ENCODE results near the gene TLE7. TPM values are rescaled to one million over a fixed set of nuclear protein-coding genes. Genes with fewer than 3 reads are reported as not detected.

Gene TLE7
- total RNA-seq, 2 donors from 2014 or later = 0.22 to 0.24 TPM

GRCh38 chr16:71489122-71489521 is 47.3 kb upstream of the TLE7 start, which contains the start of gene ZNF19:
ZNF19 (minus strand) TSS chr16:71489324; CDS start chr16:71482114, 7,210 bp downstream.
- no peaks in the 10 kb centered on the region for H3K9me3 Mint-ChIP-seq
- DNase-seq = no peak
- Histone ChIP-seq H3K9ac (ENCODE audit: extremely low read depth, low read length, poor library complexity, severe bottlenecking) (no peak within 1 kb of the TSS), H3K4me1 (ENCODE audit: control insufficient read depth, insufficient read depth, low read length) (no peaks in the 10 kb centered on the region), H3K27ac (ENCODE audit: low read depth, low read length) (no peak within 1 kb of the TSS), H3K4me3 (ENCODE audit: low read length) (no peak within 1 kb of the TSS), H3K36me3 (ENCODE audit: control insufficient read depth, insufficient read depth, low read length) (no peaks in the 10 kb centered on the region), H3K9me3 (ENCODE audit: control insufficient read depth, low read length) (no peaks in the 10 kb centered on the region), H3K27me3 (ENCODE audit: control insufficient read depth, insufficient read depth, low read length, poor library complexity, severe bottlenecking) (peaks cover 28% of the 10 kb centered on the region)
- WGBS, 2 experiments (ENCODE audit: insufficient coverage in 1 of 2, insufficient read length in 1 of 2) = 96 to 99% methylated on average over 17 to 22 of the region's 22 CpGs
- H3K4me1 Mint-ChIP-seq = peaks cover 4% of the 10 kb centered on the region
- no peak within 1 kb of the TSS for H3K27ac Mint-ChIP-seq
- H3K27me3 Mint-ChIP-seq (ENCODE audit: insufficient read depth) = peaks cover 33% of the 10 kb centered on the region
- H3K4me3 Mint-ChIP-seq = no peak within 1 kb of the TSS
- TF ChIP-seq CTCF (conservative IDR thresholded peaks at IDR 0.05) = no peak
- no peaks in the 10 kb centered on the region for H3K36me3 Mint-ChIP-seq (ENCODE audit: low read depth)

DNA sequence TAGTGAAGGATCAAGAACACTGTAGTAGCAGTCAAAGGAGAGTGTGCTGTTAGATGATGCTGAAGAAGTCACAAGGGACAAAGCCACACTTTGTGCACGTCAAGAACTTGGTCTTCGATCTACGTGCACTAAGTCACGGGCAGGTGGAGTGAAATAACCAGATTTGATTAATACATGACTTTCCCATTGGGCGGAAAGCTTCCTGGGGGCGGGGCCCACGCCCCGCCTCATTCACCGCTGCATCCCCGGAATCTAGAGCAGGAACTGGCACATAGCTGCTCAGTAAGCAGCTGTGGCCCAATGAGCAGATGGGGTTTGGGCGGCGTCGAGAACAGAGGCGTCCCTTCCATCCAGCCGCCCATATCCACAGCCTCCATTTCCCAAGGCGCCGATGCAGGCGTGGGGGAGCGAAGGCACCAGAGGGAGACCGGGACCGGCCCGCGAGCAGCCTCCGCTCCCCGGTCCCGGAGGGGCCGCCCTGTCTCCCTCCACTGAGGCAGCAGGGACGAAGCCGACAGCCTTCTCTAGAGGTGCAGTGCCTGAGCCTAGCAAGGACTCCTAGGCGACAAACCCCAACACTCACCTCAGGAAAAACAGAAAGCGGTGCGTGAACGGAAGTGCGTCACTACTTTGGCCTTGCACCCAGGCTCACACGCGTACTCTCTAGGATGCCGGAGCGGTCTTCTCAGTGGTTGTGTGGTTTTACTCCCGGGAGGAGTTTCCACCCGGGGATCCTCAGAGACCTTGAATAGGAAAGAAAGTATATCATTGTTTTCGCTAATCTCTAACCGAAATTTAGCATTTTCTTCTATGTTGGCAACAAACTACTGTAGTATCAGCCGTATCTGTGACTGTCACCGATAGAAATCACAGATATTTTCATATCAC is 42.4 kb upstream of the TLE7 start:
- no peaks in the 10 kb centered on the region for H3K9me3 Mint-ChIP-seq
- Histone ChIP-seq H3K9ac (ENCODE audit: extremely low read depth, low read length, poor library complexity, severe bottlenecking) (peak overlapping the region; percentile 76), H3K36me3 (ENCODE audit: control insufficient read depth, insufficient read depth, low read length) (no peaks in the 10 kb centered on the region), H3K27ac (ENCODE audit: low read depth, low read length) (peak overlapping the region; percentile 95), H3K9me3 (ENCODE audit: control insufficient read depth, low read length) (no peaks in the 10 kb centered on the region), H3K27me3 (ENCODE audit: control insufficient read depth, insufficient read depth, low read length, poor library complexity, severe bottlenecking) (peaks cover 15% of the 10 kb centered on the region), H3K4me1 (ENCODE audit: control insufficient read depth, insufficient read depth, low read length) (no peaks in the 10 kb centered on the region), H3K4me3 (ENCODE audit: low read length) (peak overlapping the region; percentile 93)
- H3K4me1 Mint-ChIP-seq = peaks cover 10% of the 10 kb centered on the region
- DNase-seq = peak; percentile 90
- H3K27me3 Mint-ChIP-seq (ENCODE audit: insufficient read depth) = peaks cover 19% of the 10 kb centered on the region
- no peak for TF ChIP-seq CTCF (conservative IDR thresholded peaks at IDR 0.05)
- H3K27ac Mint-ChIP-seq = peak overlapping the region; percentile 27
- peak overlapping the region; percentile 73 for H3K4me3 Mint-ChIP-seq
- WGBS, 2 experiments (ENCODE audit: insufficient coverage in 1 of 2, insufficient read length in 1 of 2) = 1 to 3% methylated on average over 21 to 44 of the region's 44 CpGs
- H3K36me3 Mint-ChIP-seq (ENCODE audit: low read depth) = no peaks in the 10 kb centered on the region

- H3K27me3 ChIP-seq (ENCODE audit: control insufficient read depth, insufficient read depth, low read length, poor library complexity, severe bottlenecking) = peaks cover 5% of the 10 kb centered on the region
- no peak overlapping the region for H3K4me3 Mint-ChIP-seq
- no peak overlapping the region for H3K9ac ChIP-seq (ENCODE audit: extremely low read depth, low read length, poor library complexity, severe bottlenecking)
- no peaks in the 10 kb centered on the region for H3K9me3 Mint-ChIP-seq
- H3K27ac ChIP-seq (ENCODE audit: low read depth, low read length) = no peak overlapping the region
- H3K27me3 Mint-ChIP-seq (ENCODE audit: insufficient read depth) = peaks cover 16% of the 10 kb centered on the region
- no peaks in the 10 kb centered on the region for H3K36me3 ChIP-seq (ENCODE audit: control insufficient read depth, insufficient read depth, low read length)
- DNase-seq = no peak
- H3K4me1 ChIP-seq (ENCODE audit: control insufficient read depth, insufficient read depth, low read length) = no peaks in the 10 kb centered on the region
- no peak for TF ChIP-seq CTCF (conservative IDR thresholded peaks at IDR 0.05)
- no peaks in the 10 kb centered on the region for H3K36me3 Mint-ChIP-seq (ENCODE audit: low read depth)
- peaks cover 10% of the 10 kb centered on the region for H3K4me1 Mint-ChIP-seq
- no peak overlapping the region for H3K27ac Mint-ChIP-seq
- no peaks in the 10 kb centered on the region for H3K9me3 ChIP-seq (ENCODE audit: control insufficient read depth, low read length)
- H3K4me3 ChIP-seq (ENCODE audit: low read length) = no peak overlapping the region
- 86 to 87% methylated on average over 4 to 5 of the region's 5 CpGs for WGBS, 2 experiments (ENCODE audit: insufficient coverage in 1 of 2, insufficient read length in 1 of 2)
These were observed 40.7 kb upstream of the TLE7 start for GRCh38 chr16:71482569-71482968.

Measured in endodermal cell (in vitro differentiated cells).